HG03175 (cell line): ENCODE data around the gene LENG9.
"Not testable (repeated sequence)": the region's sequence is repeated elsewhere in the genome, so short reads cannot be mapped to it uniquely, and the experiment has no call there.

Experiments used
- ATAC-seq: cut with Tn5 transposase; IDR thresholded peaks from one replicate; pipeline ENCODE4 v1.9.1; 2021; ENCODE audit warnings: mild to moderate bottlenecking, moderate library complexity; ENCODE audit not compliant: unreplicated experiment

LENG9 gene

DNA sequence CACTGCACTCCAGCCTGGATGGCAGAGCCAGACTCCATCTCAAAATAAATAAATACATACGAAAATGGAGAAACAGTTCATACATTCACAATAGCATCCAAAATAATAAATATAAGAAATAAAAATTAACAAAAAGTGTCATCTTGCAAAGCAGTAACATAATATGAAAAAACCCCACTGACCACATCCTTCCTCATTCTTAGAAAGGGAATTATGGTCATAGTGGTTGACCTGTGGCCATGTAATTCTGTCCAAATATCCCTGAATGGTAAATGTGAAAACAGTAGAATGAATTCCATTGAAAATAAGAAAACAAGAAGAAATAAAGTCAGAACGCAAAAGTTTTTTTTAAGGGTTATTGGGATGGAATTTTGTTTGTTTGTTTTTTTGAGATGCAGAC is 16.5 kb upstream of the LENG9 start:
- ATAC-seq, result no peak

DNA sequence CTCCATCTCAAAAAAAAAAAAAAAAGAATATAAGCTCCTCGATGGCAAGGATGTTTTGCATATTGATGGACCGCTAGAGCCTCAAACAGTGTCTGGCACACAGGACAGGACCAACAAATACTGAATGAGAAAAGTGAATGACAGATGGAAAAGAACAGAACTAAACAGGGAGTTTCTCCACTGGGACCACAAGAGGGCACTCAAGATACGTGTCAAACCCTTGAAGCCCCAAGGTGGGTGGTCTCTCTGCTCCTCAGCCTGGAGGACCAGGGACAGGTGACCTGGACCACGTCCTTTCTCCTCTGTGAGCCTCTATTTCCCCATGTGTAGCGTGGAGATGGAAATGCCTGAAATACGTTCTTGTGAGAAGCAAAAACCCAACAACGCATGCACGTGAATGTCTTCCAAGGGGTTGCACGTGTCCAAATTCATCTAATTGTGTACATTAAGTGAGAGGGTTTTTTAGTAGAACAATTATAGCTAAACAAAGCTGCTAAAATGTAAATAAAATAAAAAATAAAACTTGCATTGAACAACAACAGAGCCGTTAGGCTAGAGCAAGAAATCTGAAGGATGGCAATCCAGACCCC is 15.2 kb upstream of the LENG9 start:
- ATAC-seq, result no peak

DNA sequence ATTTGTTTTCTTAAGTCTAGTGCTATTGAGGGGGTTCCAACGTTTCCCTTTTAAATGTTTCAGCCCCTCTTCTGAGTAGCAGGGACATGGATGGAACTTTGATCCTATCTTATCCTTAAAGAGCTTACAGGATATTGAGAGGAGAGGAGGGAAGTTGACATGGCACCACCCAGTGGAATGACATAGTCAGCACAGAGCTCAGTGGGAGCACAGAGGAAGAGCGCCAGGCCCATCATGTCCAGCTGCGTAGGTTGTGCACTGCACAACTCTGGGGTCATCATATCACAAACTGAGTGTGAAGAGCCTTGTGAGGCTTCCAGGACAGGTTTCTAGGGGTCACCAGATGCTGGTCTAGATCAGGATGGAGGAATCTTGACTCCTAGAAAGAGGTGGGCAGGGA is 14.1 kb upstream of the LENG9 start:
- no peak for ATAC-seq

DNA sequence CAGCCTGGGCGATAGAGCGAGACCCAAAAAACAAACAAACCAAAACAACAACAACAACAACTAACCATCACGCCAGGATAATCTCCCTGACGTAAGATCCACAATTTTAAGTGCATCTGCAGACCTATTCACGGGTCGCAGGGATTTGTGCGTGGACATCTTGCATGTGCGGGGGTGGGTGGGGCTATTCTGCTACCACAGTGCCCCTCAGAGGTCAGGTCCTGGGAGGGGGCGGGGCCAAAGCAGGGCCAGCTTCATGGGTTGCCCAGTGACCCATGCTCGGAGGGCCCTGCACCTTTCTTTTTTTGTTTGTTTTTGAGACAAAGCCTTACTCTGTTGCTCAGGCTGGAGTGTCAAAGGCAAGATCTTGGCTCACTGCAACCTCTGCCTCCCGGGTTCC is 12.1 kb upstream of the LENG9 start:
- no peak for ATAC-seq

DNA sequence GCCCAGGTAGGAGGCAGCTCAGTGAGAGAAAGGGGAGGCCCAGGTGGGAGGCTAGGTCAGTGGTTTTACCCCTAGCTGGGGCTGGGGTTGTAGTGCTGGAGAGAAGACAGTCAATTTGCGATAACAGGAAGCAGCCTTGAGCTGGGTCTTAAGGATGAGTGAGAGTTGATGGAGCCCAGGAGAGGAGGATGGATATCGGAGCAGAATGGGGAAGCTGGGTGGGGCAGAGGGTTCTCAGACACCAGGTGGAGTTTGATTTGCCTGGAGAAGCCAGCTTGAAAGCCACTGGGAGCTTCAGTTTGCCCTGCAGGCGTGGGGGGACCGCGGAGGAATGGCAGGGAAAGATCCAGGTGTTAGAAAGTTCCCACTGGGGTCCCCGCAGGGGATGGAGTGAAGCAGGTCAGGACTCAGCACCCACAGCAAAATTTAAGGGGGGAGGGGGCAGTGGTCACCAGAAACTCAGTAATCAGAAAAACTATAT is 10.4 kb upstream of the LENG9 start:
- ATAC-seq, result no peak

DNA sequence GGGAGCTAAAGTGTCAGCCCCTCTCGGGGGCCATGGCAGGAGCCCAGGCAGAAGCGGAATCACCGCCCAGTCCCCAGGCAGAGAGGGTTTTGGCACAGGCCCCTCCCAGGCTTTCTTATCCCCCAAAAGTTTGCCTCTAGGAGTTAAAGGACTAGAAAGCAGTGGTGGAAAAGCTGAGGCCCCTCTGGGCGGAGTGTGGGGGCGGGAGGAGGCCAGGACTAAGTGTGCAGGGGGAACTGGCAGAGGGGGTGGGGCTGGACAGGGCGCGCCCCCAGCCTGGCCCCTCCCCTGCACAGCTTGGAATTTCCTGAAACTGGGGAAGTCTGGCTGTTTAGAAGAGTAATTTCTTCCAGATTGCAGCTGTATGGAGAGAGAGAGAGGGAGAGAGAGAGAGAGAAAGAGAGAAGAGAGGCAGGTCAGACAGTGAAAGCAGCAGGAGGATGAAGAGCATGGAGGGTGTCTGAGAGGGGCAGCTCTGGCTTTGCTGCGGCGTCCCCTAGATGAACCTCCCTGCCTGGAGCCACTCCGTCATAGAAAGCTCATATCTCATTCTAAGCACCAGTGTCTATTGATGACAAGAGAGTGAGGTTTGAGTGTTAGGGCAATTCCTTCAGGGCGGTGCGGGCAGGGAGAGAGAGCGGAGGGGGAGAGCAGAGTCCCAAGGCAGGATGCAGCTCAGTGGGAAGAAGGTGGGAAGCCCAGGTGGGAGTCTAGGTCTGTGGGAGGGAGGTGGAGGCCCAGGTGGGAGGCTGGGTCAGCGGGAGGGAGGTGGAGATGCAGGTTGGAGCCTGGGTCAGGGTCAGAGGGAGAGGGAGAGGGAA is 9.7 kb upstream of the LENG9 start, which contains the start of gene CDC42EP5:
Gene CDC42EP5, minus strand, starts transcription at position 226 of the 821 bp plus-strand sequence. CDS start 7,749 bp downstream, outside the sequence.
- no peak for ATAC-seq

DNA sequence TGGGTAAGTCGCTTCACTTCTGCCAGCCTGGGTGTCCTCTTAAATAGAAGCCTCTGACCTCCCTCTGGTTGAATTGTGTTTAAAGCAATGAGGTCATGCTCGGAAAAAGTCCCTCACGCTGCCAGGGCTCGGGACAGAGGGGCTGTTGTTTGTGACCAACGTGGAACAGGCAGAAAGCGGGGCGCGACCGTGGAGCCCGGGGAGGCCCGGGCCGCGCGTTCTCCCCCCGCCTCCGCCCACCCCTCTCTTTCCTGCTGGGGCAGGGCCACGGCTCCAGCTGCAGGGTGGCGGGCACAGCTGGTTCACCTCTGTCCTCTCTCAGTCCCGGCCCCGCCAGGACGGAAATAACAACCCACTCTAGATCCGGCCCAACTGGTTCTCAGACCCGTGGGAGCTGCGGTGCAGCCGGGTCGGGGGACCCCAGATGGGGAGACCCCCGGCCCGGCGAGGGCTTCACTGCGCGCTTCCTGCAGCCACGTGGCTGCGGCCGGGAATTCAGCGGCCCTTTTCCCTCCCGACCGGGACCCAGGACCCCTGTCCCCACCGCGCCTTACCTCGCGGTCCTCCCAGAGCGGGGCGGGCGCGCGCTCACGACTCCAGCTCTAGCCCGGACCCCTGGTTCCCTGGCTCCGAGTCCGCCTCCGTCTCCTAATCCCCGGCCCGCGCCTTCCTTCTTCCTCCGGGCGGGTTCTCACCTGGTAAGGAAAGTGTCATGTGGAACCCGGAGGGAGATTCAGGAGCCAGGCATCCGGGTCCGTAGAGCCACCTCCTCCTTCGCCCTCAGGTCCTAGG is 7.6 kb upstream of the LENG9 start:
- ATAC-seq, result no peak

DNA sequence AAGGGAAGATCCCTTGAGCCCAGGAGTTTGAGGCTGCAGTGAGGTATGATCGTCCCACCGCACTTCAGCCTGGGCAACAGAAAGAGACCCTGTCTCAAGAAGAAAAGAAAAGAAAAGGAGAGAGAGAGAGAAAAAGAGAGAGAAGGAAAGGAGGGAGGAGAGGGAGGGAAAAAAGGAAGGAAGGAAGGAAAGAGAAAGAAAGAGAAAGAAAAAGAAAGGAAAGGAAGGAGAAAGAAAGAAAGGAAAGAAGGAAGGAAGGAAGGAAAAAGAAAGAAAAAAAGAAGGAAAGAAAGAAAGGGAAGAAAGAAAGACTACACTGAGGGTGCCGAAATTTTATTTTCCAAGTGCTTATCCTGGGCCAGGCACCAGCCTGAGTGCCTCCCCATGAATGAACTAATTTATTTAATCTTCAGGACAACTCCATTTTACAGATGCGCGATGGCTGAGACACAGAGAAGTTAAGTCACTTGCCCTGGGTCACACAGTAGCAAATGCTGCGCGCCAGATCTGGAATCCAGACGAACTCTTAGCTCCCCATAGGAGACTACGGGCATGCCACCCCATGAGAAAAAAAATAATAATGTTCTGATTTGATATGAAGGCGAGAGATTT is 6.8 kb upstream of the LENG9 start:
- no peak for ATAC-seq

DNA sequence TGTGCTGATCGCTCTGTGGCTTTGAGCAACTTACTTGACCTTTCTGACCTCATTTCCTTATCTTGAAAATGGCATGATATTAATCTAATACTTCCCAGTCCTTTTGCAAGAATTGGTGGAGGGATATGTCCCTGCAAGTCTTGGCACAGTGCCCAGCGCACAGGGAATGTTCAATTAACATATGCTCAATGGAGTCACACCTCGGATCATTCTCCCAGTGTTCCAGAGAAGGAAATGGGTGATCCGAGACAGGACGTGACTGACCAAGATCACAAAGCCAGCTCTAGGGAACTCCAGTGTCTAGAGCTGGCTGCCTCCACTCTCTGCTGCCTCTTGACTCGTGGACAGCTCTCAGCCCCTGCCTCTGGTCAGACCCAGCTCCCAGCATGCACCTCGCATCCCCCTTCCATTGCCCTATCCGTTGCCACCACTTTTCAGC is 5.9 kb upstream of the LENG9 start:
- ATAC-seq, result no peak

DNA sequence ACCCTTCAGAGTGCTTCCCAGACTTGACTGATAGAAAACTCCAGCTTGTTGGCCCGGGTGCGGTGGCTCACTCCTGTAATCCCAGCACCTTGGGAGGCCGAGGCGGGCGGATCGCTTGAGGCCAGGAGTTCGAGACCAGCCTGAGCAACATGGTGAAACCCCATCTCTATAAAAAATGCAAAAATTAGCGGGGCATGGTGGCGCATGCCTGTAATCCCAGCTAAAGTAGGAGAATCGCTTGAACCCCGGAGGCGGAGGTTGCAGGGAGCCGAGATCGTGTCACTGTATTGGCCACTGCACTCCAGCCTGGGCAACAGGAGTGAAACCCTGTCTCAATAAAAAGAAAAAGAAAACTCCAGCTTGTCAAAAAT is 2.5 kb upstream of the LENG9 start:
- not testable (repeated sequence) for ATAC-seq

DNA sequence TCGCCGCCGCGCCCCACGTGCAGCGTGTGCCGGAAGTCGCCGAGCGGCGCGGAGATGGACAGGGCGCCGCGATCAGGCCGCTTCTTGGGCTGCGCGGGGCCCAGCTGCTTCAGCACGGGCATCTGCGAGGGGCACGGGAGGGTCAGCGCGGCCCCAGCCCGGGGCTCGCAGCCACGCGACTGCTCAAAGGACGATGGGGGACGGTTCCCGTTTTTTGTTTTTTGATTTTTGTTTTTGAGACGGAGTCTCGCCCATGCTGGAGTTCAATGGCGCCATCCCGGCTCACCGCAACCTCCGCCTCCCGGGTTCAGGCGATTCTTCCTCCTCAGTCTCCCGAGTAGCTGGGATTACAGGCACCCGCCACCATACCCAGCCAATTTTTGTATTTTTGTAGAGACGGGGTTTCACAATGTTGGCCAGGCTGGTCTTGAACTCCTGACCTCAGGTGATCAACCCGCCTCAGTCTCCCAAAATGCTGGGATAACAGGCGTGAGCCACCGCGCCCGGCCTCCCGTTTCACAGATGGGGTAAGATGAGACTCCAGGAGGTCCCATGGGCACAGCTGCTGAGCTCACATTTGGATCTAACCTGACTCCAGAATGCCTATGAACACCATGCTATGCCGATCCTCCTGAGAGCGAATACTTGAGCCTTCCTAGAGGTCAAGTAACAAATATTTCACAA is 2.0 kb upstream of the LENG9 start:
- ATAC-seq, result no peak

DNA sequence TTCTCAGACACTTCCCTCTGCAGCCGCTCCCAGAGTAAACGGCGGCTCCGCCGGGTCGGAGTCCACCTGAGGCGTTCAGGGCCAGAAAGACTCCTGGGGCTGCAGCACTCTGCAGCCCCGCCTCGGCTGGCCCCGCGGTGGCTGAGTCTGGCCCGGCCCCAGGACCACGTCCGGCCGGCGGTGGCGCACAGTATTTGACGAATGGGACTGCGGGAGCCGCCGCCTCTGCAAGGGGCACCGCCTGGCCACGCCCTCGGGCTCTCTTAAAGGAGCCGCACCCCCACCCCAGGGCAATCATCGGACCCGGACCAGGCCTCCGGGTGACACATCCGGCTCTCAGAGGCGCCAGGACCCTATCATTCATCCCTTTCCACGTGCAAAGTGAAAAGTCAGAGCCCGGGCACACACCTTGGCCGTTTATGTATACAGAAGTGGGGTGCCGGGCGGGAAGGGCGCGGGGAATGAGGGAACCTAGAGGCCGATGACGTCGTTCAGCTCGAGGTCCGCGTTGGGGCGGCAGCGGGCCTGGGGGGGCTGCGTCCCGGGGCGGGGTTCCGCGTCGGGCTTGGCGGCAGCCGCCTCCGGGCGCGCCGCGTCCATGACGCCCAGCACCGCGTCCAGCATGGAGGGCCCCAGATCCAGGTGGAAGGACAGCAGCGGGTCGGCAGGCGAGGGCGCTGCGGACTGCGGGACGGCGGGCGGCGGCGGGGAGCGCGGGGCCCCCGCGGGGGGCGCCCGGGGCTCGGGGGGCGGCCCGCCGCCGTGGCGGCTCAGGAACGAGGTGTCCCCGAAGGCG is 1.2 kb upstream of the LENG9 start:
- peak; percentile 51 for ATAC-seq

DNA sequence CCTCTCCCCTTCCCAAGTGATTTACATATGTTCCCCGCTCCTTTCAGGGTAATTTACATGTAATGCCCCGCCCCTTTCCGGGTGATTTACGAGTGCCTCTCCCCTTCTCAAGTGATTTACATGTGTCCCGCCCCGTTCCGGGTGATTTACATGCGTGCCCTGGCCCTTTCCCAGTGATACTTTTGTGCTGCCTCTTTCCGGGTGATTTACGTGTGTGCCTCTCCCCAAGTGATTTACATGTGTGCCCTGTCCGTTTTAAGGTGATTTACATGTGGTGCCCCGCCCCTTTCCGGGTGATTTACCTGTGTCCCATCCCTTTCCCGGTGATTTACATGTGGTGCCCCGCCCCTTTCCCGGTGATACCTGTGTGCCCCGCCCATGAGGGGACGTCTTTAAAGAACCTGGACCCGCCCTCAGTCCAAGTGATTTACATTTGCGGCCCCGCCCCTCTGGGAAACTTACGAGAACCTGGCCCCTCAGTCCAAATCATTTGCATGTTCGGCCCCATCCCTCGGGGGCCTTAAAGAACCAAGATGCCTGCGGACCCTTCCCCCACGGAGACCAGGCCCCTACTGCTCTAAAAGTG is 559 bp upstream of the LENG9 start:
- peak; percentile 50 for ATAC-seq

DNA sequence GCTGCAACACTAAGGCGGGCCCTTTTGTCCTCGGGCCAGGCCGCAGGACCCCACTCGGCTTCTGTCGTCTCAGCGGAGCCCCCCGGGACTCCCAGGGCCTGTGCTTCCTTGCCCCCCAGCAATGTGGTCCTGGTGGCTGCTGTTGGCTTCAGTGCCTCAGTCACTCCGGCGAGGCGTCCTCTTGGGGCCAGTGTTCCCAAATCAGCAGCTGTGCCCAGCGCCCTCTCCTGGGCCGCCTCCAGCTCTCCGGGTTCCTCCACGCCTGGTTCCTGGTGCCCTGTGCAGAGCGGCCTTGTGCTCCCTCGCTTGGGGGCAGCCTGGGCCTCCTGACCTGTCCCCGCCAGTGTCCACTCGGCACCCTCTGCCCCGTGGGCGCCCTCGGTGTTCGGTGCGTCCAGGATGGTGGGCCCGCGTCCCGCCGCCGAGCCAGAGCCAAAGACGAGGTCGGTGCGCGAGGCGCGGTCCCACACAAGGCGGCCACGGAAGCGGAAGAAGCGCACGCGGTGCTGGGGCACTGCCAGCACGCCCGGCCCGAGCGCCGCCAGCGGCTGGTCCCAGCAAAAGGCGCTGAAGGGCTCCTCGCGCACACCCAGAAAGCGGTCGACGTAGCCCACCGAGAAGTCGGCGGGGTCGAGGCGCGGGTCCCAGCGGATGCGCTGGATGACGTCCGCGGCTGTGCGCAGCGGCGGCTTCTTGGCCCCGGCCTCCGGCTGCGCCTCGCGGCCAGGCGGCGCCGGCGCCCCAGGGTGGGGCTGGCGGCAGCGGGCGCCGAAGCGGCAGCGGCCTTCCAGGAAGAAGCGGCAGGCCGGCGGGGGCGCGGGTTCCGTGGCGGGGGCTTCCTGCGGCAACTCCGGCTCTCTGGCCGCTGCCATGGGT is 685 bp downstream of the LENG9 start:
- ATAC-seq, result peak; percentile 8

DNA sequence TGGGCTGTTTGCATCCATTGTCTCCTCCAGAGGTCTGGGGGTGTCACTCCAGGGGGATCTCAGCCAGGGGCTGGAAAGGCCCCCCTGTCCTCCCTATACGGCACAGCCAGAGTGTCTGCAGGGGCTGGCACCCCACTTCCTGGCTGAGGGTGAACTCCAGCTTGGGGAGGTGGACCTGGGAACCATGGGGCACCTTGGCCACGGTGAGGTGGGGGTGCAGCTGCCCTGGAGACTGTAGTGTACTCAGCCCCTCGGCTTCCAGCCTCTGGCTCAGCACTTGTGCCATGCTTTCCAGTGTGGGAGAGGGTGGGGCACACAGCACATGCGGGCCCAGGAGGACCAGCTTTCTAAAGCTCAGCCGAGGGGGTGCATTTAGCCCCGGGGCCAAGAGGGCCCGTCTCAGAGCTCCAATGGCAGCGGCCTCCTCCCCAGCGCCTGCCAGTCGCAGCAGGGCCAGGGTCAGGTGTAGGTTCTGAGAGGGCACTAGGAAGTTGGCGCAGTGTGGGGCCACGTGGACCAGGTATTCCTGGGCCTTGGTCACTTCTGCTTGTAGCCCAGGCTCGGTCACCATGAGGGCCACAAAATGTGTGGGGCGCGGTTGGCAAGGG is 1.4 kb downstream of the LENG9 start:
- no peak for ATAC-seq

DNA sequence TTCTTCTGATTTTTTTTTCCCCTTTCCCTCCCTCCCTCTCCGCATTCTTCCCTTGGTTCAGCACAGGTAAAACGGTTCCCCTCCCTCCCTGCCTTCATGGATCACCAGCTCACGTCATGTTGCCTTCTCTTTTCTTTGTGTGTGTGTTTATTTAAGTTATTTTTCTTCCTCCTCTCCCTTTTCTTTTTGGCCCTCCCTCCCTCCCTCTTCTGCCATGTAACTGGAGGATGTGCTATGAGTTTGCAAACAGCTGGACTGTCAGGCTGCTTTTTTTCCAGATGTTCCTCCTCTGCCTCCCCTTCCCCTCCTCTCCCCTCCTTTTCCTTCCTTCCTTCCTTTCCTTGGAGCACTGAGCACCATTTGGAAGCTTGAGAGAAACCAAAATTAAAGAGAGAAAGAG is 2.0 kb downstream of the LENG9 start:
- ATAC-seq, result no peak

DNA sequence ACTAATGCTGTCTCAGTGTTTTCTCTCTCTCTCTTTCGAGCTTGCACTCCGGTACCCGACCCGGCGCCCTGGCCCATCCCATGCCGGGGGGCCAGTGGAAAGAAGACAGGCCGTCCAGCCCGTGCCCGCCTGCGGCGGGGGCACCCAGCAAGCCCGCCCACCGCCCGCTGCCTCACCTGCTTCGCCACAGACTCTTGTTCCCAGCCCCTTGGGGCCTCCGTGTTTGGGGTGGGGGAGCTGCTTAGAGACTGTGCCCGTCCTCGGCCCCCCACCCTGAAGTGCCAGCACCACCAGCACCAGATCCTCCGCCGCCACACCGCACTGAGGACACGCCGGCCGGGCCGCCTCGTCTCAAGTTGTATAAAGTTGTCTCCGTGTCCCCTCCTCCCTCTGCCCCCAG is 2.4 kb downstream of the LENG9 start:
- ATAC-seq, result no peak
